Muscle of back (tissue), 13 donors: ENCODE measurements around the gene GIMAP5. TPM values are rescaled to one million over a fixed set of nuclear protein-coding genes. Genes with fewer than 3 reads are reported as not detected.

Experiments used
- DNase-seq, 3 donors: peaks; one replicate each; pipeline versions ENCODE4 v3.0.0 to v3.0.0-alpha.2; 2013
- long read RNA-seq, 9 donors: transcript quantifications; one replicate each; lab custom pipeline, GENCODE V29; 2026
- polyA plus RNA-seq, 10 donors: library from polyadenylated mRNA; unstranded; fragments of 120-200 nt; gene quantifications; one replicate each; pipeline ENCODE4 v1.2.1, GENCODE V29; 2013; ENCODE audit not compliant: insufficient read length in 10 of 10

The GIMAP5 gene
- 10 to 100 TPM in 2 of 10 donors, 1 to 10 TPM in 8; 5.6 to 15.5 (median 7.6) TPM for polyA plus RNA-seq
- long read RNA-seq, donor 1, partial matches to known transcripts: 0 of 4 reads
- long read RNA-seq, donor 1, other reads (novel, unspliced or antisense): 0 of 4 reads
- long read RNA-seq, donor 2, partial matches to known transcripts: 0 of 2 reads
- long read RNA-seq, donor 2, other reads (novel, unspliced or antisense): 0 of 2 reads
- long read RNA-seq, donor 3: 0 reads
- long read RNA-seq, donor 4, partial matches to known transcripts: 5 of 6 reads
- long read RNA-seq, donor 4, other reads (novel, unspliced or antisense): 0 of 6 reads
- long read RNA-seq, donor 5, transcript GIMAP5-201 (3 exons, 2,291 nt): major isoform, 6 of 6 reads
- long read RNA-seq, donor 5, partial matches to known transcripts: 0 of 6 reads
- long read RNA-seq, donor 5, other reads (novel, unspliced or antisense): 0 of 6 reads
- long read RNA-seq, donor 6, partial matches to known transcripts: 9 of 12 reads
- long read RNA-seq, donor 6, other reads (novel, unspliced or antisense): 0 of 12 reads
- long read RNA-seq, donor 7, partial matches to known transcripts: 0 of 4 reads
- long read RNA-seq, donor 7, other reads (novel, unspliced or antisense): 0 of 4 reads
- long read RNA-seq, donor 8, full-length matches to known transcripts: 4 of 4 reads
- long read RNA-seq, donor 8, partial matches to known transcripts: 0 of 4 reads
- long read RNA-seq, donor 8, other reads (novel, unspliced or antisense): 0 of 4 reads
- long read RNA-seq, donor 9, partial matches to known transcripts: 0 of 2 reads
- long read RNA-seq, donor 9, other reads (novel, unspliced or antisense): 0 of 2 reads

- peak in 1 of 3 donors; percentile 46 for DNase-seq
Measured at GRCh38 chr7:150737265-150738055, at the start of gene GIMAP5. TSS of gene GIMAP5 (plus strand) at chr7:150737418. CDS start at chr7:150740885, 3,467 bp downstream.

DNA sequence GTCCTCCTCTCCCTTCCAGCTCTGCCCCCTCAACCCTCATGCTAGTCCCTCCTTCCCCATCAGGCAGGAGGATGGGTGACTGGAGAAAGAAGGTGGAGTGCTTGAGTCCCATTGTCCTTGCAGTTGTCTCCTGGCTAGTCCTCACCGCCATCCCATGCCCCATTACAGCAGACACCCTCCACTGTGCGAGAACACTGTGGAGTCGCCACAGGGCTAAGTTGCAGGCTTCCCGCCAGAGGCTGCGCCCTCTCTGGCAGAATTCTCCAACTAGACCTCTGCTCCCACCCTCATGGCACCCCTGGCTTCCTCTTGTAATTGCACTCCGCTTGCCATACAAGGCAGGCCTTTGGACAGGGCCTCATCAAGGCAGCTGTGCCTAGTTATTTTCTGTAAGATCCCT, 48.6 kb upstream of the GIMAP5 start:
- DNase-seq: no peak

- no peak for DNase-seq
Measured at GRCh38 chr7:150695654-150696053, 41.6 kb upstream of the GIMAP5 start.

DNA sequence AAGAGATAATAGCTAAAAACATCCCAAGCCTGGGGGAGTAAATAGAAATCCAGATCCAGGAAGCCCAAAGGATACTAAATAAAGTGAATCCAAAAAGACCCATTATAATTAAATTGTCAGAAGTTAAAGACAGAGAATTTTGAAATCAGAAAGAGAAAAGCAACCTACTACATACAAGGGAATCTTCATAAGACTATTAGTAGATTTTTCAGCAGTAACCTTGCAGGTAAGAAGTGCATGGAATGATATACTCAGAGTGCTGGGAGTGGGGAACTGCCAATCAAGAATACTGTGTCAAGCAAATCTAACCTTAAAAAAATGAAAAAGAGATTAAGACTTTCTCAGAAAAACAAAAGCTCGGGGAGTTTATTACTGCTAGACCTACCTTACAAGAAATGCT, 34.0 kb upstream of the GIMAP5 start:
- no peak for DNase-seq

DNA sequence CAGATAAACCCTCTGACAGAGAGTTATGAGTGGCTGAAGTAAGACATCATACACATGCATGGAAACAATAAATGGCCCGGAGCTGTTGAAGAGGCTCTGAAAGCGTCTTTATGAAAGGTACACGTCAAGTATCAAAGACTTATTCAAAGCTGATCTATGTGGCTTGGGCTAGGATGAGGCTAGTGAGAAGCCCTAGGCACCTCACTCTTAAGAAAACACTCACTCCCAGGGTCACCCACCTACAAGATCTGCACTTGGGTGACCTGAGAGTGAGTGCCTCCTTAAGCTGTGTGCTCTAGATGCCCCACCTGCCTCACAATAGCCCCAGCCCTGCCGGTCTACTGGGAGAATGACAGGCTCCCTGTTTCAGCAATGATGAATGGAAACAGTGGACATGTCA, 21.9 kb upstream of the GIMAP5 start:
- DNase-seq: no peak

DNA sequence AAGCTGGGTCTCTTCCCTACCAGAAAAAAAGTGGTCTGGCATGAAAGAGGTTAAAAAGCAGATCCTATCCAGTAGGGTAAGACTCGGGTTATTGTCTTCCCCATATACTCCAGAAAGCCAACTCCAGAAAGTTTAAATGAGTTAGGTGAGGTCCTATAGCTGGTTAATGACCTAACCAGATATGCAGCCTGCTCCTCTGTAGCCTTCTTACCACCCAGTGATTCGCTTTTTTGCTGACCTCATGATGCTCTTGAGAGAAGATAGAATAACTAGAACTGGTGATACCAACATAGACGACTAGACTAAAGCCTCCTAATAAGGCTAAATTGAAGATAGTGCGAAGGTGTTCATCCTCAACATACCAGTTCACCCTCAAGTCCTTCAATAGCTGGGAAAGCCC, 21.5 kb upstream of the GIMAP5 start:
- DNase-seq: no peak

GRCh38 chr7:150716368-150716767, 20.9 kb upstream of the GIMAP5 start, which contains the start of gene GIMAP1:
TSS of gene GIMAP1 (plus strand) at chr7:150716613. CDS start at chr7:150719048, 2,435 bp downstream.
- DNase-seq: peak in 2 of 3 donors; percentile 30 to 32

- peak in 1 of 3 donors; percentile 24 for DNase-seq
Measured at GRCh38 chr7:150716939-150717338, 20.3 kb upstream of the GIMAP5 start.

- DNase-seq: no peak
Measured at GRCh38 chr7:150717814-150718420, 19.3 kb upstream of the GIMAP5 start.

DNA sequence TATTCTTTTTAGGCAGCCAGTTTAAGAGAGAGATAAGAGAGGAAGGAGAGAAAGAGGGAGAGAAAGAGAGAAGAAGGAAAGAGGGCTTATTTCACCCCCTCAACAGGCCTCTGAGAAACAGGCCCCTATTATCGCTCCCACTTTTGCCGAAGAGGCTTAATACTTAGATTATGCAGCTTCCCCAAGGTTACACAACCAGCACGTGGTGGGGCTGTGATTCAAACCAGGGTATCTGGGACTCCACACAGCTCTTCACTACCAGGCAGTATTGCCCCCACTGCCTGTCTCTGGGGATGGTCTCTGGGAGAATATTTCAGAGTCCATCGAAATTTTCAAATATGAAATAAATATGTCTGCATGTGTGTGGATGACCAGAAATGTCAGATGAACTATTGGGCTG, 17.8 kb upstream of the GIMAP5 start:
- DNase-seq: no peak

DNA sequence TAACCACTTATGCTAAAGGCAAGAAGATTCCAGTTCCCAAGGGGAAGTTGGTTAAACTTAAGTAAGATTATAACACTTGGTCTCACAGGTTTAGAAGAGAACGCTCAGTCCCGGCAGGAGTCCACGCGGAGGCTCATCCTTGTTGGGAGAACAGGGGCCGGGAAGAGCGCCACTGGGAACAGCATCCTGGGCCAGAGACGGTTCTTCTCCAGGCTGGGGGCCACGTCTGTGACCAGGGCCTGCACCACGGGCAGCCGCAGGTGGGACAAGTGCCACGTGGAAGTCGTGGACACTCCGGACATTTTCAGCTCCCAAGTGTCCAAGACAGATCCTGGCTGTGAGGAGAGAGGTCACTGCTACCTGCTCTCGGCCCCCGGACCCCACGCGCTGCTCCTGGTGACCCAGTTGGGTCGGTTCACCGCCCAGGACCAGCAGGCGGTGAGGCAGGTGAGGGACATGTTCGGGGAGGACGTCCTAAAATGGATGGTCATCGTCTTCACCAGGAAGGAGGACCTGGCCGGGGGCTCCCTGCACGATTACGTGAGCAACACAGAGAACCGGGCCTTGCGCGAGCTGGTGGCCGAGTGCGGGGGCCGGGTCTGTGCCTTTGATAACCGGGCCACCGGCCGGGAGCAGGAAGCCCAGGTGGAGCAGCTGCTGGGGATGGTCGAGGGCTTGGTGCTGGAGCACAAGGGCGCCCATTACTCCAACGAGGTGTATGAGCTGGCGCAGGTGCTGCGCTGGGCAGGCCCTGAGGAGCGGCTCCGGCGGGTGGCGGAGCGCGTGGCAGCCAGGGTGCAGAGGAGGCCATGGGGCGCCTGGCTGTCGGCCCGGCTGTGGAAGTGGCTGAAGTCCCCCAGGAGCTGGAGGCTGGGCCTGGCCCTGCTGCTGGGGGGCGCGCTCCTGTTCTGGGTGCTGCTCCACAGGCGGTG, 17.0 kb upstream of the GIMAP5 start:
- DNase-seq: no peak

DNA sequence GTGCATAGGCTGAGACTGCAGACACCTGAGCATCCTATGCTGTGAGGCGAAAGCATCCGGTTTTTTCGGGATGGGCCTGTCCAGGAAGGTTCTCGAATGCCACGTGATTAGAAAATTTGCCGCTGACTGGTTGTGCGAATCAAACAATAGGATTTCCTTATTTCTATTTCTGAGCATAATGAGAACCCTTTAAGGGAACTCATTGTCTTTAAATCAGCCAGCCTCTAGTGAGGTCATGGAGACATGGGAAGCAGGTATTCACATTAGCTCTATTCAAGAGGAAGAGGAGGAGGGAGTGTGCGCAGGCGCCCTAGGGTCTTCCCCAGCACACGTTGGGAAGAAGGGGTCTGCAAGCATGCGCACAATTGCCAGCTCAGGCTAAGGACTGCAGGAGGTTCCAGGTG, 15.2 kb upstream of the GIMAP5 start:
- no peak for DNase-seq

DNA sequence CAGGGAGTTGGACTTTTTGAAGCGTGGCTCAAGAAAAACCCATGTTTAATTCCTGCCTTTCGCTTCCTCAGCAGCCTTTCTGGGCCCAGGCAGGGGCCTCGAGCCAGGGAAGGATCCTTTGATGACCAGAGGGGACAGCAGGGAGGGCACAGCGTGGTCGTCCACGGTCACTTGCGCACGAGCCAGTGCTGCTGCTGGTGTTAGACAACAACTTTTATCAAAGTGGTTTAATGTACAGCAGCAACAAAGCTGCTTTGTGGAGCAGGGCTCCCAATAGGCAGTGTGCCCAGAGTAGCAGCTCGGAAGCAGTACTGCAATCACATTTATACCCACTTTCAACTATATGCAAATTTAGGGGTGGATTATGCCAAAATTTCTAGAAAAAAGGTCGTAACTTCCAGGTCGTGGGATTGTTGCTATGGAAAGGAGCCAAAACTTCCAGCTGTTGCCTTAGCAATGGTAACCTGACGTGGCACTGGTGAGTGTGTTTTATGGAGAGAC, 14.7 kb upstream of the GIMAP5 start:
- DNase-seq: no peak

DNA sequence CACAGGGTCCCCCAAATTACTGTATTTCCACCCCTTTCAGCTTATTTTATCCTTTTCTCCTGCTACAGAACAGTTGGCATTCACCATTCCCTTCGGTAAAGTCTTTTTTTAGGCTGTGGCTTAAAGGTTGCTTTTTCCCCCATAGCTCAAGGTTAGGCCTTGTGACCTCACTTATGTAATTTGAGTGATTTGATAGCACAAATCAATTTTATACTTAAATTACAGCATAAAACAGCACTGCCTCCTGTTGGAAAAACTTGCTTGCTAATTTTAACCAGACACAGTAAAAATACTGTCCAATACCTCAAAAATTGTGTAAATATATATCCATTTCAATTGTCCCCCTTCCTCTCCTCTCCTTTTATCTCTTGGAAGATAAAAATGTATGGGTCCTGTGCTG, 13.8 kb upstream of the GIMAP5 start:
- DNase-seq: no peak

GRCh38 chr7:150727381-150727780, 9.8 kb upstream of the GIMAP5 start:
- DNase-seq: no peak

GRCh38 chr7:150728011-150728410, 9.2 kb upstream of the GIMAP5 start:
- no peak for DNase-seq

GRCh38 chr7:150728609-150729008, 8.6 kb upstream of the GIMAP5 start:
- no peak for DNase-seq

GRCh38 chr7:150731916-150732315, 5.3 kb upstream of the GIMAP5 start:
- DNase-seq: no peak

DNA sequence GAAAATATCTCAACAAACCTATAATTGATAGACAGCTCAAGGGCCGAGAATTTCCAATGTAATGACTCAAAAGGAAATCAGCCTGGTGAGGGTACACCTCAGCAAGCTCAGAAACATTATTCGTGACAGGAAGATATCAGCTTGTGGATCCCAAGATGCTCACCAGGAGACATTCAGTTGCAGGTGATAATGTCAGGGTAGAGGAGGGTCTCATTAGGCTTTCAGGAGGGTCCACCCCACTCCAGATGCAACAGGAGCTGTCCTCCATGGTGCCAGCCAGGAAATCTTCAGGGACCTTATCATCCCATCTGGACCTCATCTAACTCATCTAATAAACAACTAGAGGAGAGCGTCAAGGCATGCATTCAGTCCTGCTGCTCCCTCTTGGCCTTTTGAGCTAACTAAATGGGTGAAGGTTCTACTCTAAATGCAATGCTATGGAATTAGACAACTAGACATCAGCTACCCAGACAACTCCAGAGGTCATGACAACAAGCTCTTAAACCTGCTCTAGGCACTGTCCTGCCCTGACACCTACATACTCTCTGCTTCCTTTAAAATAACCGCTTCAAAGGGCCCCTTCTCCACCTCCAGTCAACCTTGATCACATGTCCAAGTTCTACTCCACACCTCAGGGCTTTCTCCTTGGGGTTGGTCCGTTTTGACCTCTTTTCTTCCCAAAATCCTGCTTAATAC, 4.3 kb upstream of the GIMAP5 start:
- DNase-seq: no peak
